Suprapubic skin (tissue), 3 donors: Measurements from ENCODE around the gene KIF22.

Experiments
- EP300 ChIP-seq: sonication (generic); formaldehyde crosslinking; IDR thresholded peaks from one replicate; pipeline ENCODE4 v1.6.1; 2017; ENCODE audit warnings: antibody characterized with exemption
- POLR2A ChIP-seq, 2 donors: fragments of 450-650 bp; IDR thresholded peaks; one replicate each; pipeline ENCODE4 v1.6.1; 2017; ENCODE audit warnings: antibody characterized with exemption in 2 of 2, mild to moderate bottlenecking in 2 of 2, moderate library complexity in 2 of 2
- TF ChIP-seq, protein P1 (sequence below), 2 donors: fragments of 200-600 bp in 1 of 2; fragments of 450-650 bp in 1 of 2; sonication (generic) in 1 of 2; IDR thresholded peaks; one replicate each; pipeline ENCODE4 v1.5.1; 2016 to 2019; ENCODE audit warnings: antibody characterized with exemption in 2 of 2, mild to moderate bottlenecking in 1 of 2, moderate library complexity in 1 of 2

DNA sequence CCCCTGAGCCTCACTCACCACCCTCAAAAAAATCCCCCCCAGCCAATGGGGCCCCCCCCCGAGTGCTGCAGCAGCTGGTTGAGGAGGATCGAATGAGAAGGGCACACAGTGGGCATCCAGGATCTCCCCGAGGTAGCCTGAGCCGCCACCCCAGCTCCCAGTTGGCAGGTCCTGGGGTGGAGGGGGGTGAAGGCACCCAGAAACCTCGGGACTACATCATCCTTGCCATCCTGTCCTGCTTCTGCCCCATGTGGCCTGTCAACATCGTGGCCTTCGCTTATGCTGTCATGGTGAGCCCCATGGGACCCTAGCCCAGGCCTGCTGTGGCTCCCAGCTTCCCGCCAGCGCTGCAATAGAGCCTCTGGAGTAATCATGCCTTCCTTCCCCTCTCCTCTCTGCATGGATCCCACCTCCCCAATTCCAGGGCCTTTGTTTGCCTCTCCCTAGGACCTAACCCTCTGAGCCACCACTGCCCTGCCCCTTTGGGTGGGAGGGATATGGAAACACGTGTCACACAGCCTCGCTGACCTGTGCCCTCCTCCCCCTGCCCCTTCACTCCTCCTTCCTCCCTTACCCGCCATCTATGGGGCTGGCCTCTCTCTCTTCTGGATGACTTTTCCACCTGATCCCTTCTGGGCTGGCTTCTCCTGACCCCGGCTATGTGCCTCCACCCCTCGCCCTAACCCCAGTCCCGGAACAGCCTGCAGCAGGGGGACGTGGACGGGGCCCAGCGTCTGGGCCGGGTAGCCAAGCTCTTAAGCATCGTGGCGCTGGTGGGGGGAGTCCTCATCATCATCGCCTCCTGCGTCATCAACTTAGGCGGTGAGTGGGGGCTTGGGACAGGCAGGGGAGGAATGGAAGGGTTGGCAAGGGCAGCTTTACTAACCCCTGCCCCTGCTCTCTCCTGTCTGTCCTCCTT lies 23.4 kb downstream of the KIF22 start:
- TF ChIP-seq, protein P1, sequence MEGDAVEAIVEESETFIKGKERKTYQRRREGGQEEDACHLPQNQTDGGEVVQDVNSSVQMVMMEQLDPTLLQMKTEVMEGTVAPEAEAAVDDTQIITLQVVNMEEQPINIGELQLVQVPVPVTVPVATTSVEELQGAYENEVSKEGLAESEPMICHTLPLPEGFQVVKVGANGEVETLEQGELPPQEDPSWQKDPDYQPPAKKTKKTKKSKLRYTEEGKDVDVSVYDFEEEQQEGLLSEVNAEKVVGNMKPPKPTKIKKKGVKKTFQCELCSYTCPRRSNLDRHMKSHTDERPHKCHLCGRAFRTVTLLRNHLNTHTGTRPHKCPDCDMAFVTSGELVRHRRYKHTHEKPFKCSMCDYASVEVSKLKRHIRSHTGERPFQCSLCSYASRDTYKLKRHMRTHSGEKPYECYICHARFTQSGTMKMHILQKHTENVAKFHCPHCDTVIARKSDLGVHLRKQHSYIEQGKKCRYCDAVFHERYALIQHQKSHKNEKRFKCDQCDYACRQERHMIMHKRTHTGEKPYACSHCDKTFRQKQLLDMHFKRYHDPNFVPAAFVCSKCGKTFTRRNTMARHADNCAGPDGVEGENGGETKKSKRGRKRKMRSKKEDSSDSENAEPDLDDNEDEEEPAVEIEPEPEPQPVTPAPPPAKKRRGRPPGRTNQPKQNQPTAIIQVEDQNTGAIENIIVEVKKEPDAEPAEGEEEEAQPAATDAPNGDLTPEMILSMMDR (IDR thresholded peaks at IDR 0.05), result no peak
- TF ChIP-seq EP300 (no peak), POLR2A (IDR thresholded peaks at IDR 0.05) (no peak)
